GM18526 (cell line): ENCODE data around the gene AFTPH.

Source experiments
- POLR2A ChIP-seq: IDR thresholded peaks from 3 replicates; pipeline ENCODE4 v1.6.1; 2011; ENCODE audit not compliant: insufficient read length; ENCODE audit errors: extremely low read depth

The AFTPH gene

DNA sequence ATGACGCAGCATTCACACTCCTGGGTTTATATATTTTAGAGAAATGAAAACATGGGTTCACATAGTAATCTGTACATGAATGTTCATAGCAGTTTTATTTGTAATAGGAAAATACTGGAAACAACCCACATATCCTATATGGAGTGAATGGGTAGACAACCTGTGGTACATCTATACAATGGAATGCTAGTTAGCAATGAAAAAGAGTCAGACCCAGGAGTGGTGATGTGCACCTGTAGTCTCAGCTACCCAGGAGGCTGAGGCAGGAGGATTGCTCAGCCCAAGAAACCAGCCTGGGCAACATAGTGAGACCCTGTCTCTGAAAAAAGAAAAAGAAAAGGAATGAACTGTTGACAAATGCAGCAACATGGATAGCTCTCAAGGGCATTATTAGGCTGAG, 25.9 kb downstream of the AFTPH start:
- no peak for TF ChIP-seq POLR2A

DNA sequence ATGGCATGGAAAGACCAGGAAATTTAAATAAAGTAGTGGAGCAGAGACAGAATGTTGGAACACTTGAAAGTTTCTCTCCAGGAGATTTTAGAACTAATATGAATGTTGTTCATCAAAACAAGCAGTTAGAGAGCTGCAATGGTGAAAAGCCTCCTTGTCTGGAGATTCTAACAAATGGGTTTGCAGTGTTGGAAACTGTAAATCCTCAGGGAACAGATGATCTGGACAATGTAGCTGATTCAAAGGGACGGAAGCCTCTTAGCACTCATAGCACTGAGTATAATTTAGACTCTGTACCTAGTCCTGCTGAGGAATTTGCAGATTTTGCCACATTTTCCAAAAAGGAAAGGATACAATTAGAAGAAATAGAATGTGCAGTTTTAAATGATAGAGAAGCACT, 27.7 kb downstream of the AFTPH start:
- TF ChIP-seq POLR2A, result no peak

DNA sequence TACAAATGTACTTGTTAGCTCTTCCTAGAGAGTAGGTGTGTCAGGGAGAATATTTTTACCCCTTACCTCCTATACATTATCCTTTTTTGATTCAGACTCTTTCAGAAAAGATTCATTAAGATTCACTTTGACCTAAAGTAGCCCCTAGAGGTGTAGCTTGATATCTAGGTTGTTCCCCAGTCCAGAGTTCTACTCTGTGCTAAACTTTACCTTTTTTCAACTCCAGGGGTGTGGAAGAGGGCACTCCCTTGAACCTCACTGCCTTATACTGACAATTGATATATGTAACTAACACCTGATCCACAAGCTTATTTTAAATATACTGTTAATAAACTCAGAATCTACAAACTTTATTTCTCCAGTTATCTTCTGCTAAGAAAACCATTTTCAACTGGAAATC, 30.0 kb downstream of the AFTPH start:
- no peak for TF ChIP-seq POLR2A

DNA sequence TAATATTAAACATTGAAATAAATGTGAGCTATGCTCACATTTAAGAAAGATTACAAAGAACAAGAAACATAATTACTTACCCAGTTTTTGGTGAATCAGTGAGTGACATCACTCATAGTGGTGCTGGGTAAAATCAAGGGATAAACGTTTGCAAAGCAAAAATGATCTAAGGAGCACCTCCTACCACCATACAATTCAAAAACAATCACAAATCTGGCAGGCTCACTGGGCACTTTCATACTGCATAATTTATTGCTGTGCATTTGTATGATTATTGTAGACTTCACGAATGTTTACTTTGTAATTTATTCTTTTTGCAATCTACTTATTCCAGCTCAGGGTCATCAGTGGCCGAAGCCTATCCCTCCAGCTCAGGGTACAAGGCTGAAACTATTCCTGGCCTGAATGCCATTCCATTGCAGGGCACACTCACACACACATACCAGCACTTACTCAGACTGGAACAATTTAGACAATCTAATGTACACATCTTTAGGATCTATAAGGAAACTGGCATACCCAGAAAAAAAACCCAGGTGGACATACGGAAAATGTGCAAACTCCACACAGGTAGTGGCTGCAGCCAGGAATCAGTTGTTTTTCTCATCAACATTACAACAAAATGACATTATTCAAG, 34.4 kb downstream of the AFTPH start:
- TF ChIP-seq POLR2A, result no peak

DNA sequence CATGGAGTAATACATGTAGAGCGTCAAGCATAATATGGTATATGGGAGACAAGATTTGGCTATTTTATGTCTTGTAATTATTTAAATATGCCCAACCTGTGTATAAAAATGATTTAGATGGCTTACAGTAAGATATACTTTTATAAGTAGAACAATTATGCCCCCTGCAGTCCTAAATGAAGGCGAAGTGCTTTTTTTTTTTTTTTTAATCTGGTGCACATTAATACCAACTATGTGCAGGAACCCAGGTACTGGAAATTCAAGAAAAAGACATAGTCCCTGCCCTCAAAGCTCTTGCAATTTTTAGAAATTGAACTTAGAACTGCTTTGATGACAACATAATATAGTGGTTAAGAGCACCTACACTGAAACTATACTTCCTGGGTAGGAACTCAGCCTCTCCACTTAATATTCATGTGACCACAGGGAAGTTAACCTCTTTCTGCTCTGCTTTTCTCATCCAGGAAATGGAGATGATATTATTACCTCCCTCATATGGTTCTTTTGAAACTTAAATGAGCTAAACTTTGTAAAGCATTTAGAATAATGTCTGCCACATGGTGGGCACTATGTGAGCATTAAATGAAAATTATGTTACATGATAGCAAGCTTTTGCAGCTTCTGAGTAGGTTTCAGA, 38.1 kb downstream of the AFTPH start:
- TF ChIP-seq POLR2A, result no peak

DNA sequence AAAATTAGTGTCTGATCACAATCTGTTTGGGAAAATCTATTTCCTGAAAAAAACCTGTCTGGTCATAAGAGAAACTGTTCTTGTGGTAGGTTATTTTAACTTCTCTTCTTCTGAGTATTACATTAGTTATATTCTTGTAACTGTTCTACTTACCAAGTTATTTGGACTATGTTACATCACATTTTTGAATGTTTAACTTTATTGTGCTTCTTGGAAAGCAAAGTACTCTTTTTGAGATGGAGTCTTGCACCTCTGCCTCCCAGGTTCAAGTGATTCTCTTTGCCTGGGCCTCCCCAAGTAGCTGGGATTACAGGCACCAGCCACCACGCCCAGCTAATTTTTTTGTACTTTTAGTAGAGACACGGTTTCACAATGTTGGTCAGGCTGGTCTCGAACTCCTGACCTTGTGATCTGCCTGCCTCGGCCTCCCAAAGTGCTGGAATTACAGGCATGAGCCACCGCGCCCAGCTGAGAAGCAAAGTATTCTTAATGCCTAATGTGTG, 39.4 kb downstream of the AFTPH start:
- no peak for TF ChIP-seq POLR2A

DNA sequence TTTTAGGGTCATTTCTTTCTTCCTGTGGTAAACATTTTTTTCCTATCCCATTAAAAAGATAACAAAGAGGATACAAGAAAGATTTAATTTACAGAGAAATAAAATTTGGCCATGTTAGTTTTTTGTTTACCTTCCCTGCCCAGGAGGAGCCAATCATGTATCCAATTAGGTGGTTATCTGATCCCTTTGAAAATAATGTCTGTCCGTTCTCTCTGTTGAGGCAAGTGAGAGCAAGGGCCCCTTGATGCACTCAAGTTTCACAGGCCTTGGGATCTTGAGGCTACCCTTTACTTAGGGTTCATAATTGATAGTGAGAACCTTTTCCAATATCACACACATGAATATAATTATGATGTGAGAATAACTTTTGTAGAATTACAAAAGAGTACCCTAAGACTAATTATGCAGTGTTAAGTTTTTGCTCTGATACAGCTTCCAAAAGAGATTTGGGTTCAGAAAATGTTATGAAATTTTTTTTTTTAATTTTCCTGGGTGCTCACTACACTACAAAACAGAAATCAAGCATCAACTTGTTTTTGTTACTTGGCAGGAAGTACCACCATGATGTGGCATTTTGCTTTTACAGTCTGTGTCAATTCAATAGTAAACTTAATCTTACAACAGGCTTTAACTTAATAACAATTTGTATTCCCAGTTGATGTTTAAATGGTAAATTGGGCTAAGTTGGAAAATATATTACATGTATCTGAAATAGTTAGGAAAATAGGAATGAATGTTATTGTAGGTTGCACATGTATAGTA, 42.0 kb downstream of the AFTPH start:
- no peak for TF ChIP-seq POLR2A

DNA sequence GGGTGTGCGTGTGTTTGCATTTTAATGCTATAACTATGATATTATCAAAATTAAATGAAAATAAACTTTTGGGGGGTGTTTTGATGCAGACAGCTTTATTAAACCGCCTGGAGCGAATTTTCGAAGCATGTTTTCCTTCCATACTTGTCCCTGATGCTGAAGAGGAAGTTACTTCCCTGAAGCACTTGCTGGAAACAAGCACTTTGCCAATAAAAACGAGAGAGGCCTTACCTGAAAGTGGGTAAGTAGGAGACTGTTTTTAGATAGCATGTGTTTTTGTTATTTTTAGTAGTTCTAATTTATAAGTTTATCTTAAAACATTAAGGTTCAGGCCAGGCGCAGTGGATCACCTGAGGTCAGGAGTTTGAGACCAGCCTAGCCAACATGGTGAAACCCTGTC, 43.3 kb downstream of the AFTPH start:
- TF ChIP-seq POLR2A, result no peak

DNA sequence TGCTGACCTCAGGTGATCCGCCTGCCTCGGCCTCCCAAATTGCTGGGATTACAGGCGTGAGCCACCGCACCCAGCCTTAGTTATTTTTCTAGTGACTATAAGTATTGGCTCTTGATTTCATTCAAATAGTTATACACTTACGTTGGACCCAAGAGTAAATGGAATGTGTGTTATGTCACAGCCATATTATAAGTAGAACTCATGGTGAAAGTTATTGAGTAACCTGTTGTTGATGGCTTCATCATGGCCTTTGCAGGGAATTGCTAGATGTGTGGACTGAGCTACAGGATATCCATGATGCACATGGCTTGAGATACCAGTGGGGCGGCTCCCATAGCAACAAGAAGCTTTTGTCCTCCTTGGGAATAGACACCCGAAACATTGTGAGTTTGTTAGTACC, 44.7 kb downstream of the AFTPH start:
- no peak for TF ChIP-seq POLR2A

DNA sequence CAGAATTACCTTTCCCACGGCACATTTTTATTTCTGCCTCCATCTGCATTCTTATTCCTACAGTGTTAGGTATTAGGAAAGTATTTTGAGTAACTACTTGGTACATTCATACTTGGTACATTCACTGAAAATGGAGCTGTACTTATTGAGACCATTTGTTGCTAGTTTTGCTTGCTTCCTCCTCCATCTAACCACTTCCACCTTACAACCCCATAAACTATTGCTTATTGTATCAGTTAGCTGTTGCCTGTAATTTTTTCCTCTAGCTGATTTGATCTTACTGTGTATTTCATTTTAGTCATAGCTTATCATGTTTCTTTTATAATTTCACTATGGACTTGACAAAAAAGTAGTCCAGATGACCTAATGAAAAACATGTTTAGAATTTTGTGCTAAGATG, 50.7 kb downstream of the AFTPH start:
- TF ChIP-seq POLR2A, result no peak

DNA sequence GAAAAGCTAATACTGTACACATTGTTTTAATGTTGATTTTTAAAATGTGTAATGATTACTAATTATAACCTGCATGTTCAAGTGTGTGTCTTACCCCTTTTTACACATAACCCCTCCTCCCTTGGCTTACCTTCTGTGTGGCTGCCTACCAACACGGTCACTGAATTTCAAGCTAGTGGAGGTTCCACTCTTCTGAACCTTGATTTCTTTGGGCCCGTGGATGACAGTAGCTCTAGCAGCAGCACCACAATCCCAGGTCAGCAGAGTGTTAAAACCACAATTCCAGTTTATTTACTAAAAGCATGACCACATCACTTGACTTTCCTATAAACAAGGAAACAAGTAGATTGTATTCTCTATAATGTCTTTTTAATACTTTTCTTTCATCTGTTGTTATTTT, 56.9 kb downstream of the AFTPH start:
- no peak for TF ChIP-seq POLR2A

DNA sequence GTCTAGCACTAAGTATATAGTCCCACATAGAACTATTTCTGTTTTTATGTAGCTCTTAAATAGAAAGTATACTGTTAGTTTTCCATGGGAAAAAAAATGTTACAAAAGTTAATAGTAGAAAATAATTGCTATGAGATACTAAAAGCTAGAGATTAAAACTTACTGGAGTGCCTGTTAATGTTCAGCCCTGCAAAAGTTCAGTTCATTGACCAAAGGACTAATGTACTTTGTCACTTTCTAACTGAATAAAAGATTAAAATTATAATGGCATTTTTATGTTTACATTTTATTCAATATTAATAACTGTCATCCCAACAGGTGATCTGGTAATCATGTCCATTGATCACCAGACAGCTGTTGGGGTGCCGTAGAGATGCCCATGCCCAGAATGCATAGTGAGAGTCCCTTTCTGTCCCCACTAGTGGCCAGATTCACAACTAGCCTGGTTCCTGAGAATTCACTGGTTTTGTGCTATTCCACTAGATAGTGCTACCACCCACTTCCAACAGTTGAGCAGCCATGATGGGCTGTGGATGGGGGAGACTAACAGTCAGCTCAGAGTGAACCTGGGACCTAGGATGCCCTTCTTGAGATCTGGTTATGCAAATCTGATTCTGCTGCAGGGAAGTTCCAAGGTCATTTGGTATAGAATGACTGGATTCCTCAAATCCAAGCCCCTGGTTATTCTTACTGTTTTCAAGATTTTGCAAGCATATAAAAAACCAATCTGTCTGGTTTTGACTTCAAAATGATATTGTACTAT, 57.8 kb downstream of the AFTPH start:
- TF ChIP-seq POLR2A, result no peak

DNA sequence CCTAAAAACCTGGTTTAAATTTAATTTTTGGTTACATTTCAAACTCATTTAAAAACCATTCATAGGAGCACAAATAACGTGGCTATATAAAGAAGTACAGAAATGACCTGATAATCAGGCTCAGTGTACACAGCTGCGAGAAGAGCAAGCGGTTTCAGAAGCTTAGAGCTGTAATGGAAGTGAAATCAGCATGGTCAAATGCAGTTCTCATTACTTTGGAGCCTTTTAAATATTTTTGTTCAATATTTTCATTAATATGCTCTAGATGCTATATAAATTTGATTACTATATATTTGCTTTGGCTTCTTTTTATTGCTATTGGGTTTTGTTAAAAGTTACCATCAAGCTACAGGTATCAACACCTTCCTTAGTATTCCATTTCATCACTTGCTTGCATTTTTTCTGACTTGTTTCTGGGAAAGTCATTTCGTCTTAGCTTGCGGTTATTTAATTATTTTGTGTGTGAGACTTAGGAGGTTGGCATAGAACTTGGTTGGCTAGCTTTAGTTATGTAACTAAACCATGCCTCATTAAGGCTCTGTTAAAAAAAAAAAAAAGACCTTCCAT, 58.7 kb downstream of the AFTPH start:
- TF ChIP-seq POLR2A, result no peak

DNA sequence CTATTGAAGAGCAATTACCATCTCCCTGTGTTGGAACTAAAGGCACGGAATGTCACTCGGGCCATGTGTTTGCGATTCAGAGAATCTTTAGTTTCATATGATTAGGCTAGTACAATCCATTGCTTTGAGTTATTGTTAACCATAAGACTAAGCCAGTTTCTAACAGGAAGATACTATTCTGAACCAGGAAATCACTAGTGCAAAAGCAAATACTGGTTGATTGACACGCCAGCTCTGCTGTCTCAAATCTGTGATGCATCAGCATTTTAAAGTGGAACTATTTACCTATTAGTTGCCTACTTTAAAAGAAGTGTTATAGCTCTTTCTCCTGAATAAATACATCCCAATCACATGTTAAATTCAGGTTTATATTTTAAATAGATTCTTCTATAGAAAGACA, 61.9 kb downstream of the AFTPH start:
- TF ChIP-seq POLR2A, result no peak

DNA sequence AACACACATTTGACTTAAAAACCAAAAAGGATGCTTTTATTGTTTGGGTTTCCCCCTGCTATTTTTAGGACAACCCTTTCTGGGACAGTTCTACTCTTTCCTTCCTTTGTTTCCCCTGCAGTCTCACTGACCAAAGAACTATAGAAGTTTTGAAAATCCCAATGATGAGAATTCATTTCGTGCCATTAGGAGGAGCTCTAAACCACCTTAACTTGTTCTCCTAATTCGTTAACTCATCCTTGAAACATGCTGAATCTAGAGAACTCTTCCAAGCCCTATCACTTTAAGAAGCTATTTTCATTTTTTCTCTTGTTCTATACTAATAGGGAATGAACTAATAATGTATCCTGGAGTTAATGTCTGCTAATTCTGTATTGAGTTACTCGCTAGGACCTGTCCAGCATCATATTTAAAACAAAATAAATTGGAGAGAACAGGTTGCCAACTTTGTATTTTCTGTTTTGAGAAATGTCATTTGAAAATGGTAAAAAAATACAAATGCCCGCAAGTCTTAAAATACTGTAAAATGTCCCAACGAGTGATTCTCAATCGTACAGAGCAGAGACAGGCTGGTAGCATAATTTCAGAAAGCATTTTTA, 62.9 kb downstream of the AFTPH start:
- no peak for TF ChIP-seq POLR2A
